ENCODE data around the gene EXOC6B. TPM values are rescaled to one million over a fixed set of nuclear protein-coding genes. Genes with fewer than 3 reads are reported as not detected.

Gene EXOC6B
- total RNA-seq, 1 experiment from 2014 or later = 34.3 TPM

DNA sequence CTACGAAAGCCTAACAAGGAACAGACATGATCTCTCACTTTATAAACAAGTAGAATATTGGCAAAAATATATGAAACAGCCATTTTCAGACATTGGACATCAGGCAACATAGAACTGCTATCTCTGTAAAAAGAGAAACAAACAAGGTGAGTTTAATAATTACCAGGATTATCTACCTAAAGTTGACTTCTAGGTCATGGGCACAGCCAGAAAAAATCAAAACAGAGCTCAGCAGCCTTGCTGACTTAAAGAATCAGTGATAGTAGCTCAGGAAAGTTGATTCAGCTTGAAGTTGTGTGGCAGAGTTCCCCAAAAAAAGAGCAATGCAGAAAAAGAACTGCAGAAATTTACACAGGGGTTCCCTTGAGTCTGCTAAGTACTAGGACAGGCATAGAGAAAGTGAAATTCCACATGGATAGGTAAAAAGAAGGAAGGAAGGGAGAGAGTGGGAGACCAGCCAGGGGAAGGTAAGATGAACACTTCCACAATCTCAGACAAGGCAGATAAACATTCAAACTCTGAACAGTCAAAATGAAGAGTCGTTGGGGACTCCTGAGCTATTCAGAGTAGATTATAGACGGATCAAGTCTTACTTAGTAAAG is 102.0 kb downstream of the EXOC6B start:
- Histone ChIP-seq H4K20me1 (ENCODE audit: insufficient read depth) (no peaks in the 10 kb centered on the region), H3K27me3 (ENCODE audit: insufficient read depth, low read depth) (no peaks in the 10 kb centered on the region), H3K79me2 (ENCODE audit: low read depth) (no peaks in the 10 kb centered on the region), H3F3A (ENCODE audit: insufficient read depth, low read depth) (peaks cover 12% of the 10 kb centered on the region; the same call in 1 of the 2 replicates), H3K36me3 (ENCODE audit: low read depth) (no peaks in the 10 kb centered on the region), H3K4me1 (replicated peaks; ENCODE audit: insufficient read depth) (peaks cover 16% of the 10 kb centered on the region), H3K4me3 (no peak overlapping the region), H2AFZ (no peak overlapping the region), H3K27ac (no peak overlapping the region), H3K4me2 (no peak overlapping the region), H3K9me3 (ENCODE audit: insufficient read depth, low read depth) (no peaks in the 10 kb centered on the region), H3K9me2 (ENCODE audit: insufficient read depth) (no peaks in the 10 kb centered on the region; the same call in 1 of the 2 replicates)
- no TSS peak for BruUV-seq (replicated peaks)
- DNase-seq = no peak
- ChIA-PET POLR2A (ENCODE audit: unreplicated experiment) (interaction anchor here (0.6 to 0.7 kb wide), 2 partner anchors 16 to 74 kb away, joined by 3 to 7 read pairs; no protein-coding TSS in a partner anchor), CTCF (interaction anchor here (0.6 kb wide), 1 partner anchor 120 kb away, joined by 3 read pairs; no protein-coding TSS in a partner anchor)
- TF ChIP-seq, protein P1, sequence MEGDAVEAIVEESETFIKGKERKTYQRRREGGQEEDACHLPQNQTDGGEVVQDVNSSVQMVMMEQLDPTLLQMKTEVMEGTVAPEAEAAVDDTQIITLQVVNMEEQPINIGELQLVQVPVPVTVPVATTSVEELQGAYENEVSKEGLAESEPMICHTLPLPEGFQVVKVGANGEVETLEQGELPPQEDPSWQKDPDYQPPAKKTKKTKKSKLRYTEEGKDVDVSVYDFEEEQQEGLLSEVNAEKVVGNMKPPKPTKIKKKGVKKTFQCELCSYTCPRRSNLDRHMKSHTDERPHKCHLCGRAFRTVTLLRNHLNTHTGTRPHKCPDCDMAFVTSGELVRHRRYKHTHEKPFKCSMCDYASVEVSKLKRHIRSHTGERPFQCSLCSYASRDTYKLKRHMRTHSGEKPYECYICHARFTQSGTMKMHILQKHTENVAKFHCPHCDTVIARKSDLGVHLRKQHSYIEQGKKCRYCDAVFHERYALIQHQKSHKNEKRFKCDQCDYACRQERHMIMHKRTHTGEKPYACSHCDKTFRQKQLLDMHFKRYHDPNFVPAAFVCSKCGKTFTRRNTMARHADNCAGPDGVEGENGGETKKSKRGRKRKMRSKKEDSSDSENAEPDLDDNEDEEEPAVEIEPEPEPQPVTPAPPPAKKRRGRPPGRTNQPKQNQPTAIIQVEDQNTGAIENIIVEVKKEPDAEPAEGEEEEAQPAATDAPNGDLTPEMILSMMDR (conservative IDR thresholded peaks at IDR 0.05) = no peak
- TF ChIP-seq EZH2 (IDR thresholded peaks at IDR 0.05; ENCODE audit: low read depth) = no peak
- intact Hi-C loops (cut with micrococcal nuclease; ENCODE audit: unreplicated experiment) = no loop called here

DNA sequence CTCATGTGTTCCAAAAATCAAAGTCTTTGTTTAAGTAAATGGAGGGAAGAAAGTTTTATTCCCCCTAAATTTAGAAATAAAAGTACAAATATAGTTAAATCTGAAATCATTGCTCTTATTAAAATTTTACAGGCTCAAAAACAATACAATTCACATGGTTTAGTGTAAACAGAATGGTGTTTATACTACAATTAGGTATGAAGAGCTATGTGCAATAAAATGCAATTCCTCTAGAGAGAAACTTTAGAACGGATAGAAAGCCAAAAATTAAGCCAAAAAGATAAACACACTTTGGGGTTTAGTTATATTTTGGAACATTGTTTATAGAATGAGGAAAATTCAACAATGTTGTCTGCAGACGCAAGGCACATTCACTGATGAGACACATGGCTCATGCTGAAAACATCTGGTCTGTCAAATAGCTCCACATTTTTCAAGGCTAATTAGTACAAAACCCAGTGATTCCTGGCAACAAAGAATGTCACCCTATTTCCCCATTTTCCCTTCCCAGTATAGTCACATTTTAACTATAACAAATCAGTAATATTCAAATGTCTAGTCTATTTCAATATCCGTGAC is 103.3 kb downstream of the EXOC6B start:
- TF ChIP-seq, protein P1 (conservative IDR thresholded peaks at IDR 0.05) = no peak
- no peak for TF ChIP-seq EZH2 (IDR thresholded peaks at IDR 0.05; ENCODE audit: low read depth)
- H3K79me2 ChIP-seq (ENCODE audit: low read depth) = no peaks in the 10 kb centered on the region
- no peak overlapping the region for H3K27ac ChIP-seq
- H3K4me1 ChIP-seq (replicated peaks; ENCODE audit: insufficient read depth) = peaks cover 18% of the 10 kb centered on the region
- no TSS peak for BruUV-seq (replicated peaks)
- no peak for DNase-seq
- H3K4me3 ChIP-seq = no peak overlapping the region
- no peaks in the 10 kb centered on the region for H4K20me1 ChIP-seq (ENCODE audit: insufficient read depth)
- no peaks in the 10 kb centered on the region for H3K27me3 ChIP-seq (ENCODE audit: insufficient read depth, low read depth)
- CTCF ChIA-PET = no interaction called here
- no peak overlapping the region for H3K4me2 ChIP-seq
- no peak overlapping the region for H2AFZ ChIP-seq
- POLR2A ChIA-PET (ENCODE audit: unreplicated experiment) = interaction anchor here (0.7 kb wide), 1 partner anchor 56 kb away, joined by 3 read pairs; no protein-coding TSS in a partner anchor
- no peaks in the 10 kb centered on the region; the same call in 1 of the 2 replicates for H3K9me2 ChIP-seq (ENCODE audit: insufficient read depth)
- peaks cover 12% of the 10 kb centered on the region; the same call in 1 of the 2 replicates for H3F3A ChIP-seq (ENCODE audit: insufficient read depth, low read depth)
- no peaks in the 10 kb centered on the region for H3K36me3 ChIP-seq (ENCODE audit: low read depth)
- intact Hi-C loops (cut with micrococcal nuclease; ENCODE audit: unreplicated experiment) = no loop called here
- no peaks in the 10 kb centered on the region for H3K9me3 ChIP-seq (ENCODE audit: insufficient read depth, low read depth)

DNA sequence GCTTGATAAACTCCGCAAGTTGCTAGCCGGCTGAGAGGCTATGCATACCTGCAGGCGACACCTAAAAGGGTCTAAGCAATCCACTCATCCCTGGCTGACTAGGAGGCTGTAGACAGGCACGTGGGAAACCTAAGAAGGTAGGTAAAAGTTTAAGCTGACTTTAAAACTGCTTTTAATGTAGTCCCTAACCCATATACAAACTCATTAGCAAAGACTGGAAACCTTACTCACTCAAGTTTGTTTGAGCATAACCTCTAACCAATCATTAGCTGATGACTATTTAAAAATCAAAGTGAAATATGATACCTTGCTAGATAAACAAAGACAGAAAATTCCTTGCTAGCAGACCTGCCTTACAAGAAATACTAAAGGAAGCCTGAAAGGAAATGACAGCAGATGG is 106.4 kb downstream of the EXOC6B start:
- no TSS peak for BruUV-seq (replicated peaks)
- ChIA-PET POLR2A (ENCODE audit: unreplicated experiment) (no interaction called here), CTCF (interaction anchor here (0.5 kb wide), 1 partner anchor 1388 kb away, joined by 9 read pairs; the partner anchor contains the start of gene ZNF638)
- Histone ChIP-seq H3K36me3 (ENCODE audit: low read depth) (no peaks in the 10 kb centered on the region), H3K27ac (0 out of 2 replicates have a peak overlapping the region, but pooled peaks have one; percentile 9), H3F3A (ENCODE audit: insufficient read depth, low read depth) (peaks cover 12% of the 10 kb centered on the region; the same call in 1 of the 2 replicates), H4K20me1 (ENCODE audit: insufficient read depth) (no peaks in the 10 kb centered on the region), H3K4me1 (replicated peaks; ENCODE audit: insufficient read depth) (peaks cover 18% of the 10 kb centered on the region), H3K4me3 (no peak overlapping the region), H3K79me2 (ENCODE audit: low read depth) (no peaks in the 10 kb centered on the region), H3K9me3 (ENCODE audit: insufficient read depth, low read depth) (no peaks in the 10 kb centered on the region), H3K4me2 (peak overlapping the region; percentile 52), H3K27me3 (ENCODE audit: insufficient read depth, low read depth) (no peaks in the 10 kb centered on the region), H2AFZ (no peak overlapping the region), H3K9me2 (ENCODE audit: insufficient read depth) (no peaks in the 10 kb centered on the region)
- TF ChIP-seq, protein P1 (conservative IDR thresholded peaks at IDR 0.05) = no peak
- no peak for TF ChIP-seq EZH2 (IDR thresholded peaks at IDR 0.05; ENCODE audit: low read depth)
- peak; percentile 7 to 74 for DNase-seq
- intact Hi-C loops (cut with micrococcal nuclease; ENCODE audit: unreplicated experiment) = no loop called here
